Effector memory CD4-positive, alpha-beta T cell (primary cell): ENCODE measurements around the gene UGT2B17.
"Not testable (repeated sequence)": the region's sequence is repeated elsewhere in the genome, so short reads cannot be mapped to it uniquely, and the experiment has no call there.

ENCODE experiments used
- DNase-seq, 3 donors: peaks; one replicate each; pipeline ENCODE4 v3.0.0-alpha.2; 2020
- H3K27ac ChIP-seq: 2 replicates; pipeline ENCODE4 v1.7.0; 2013; ENCODE audit warnings: mild to moderate bottlenecking, low read length, moderate library complexity; ENCODE audit not compliant: insufficient read depth, poor library complexity, severe bottlenecking
- H3K27me3 ChIP-seq: replicated peaks from 2 replicates; pipeline ENCODE4 v1.7.0; 2013; ENCODE audit warnings: mild to moderate bottlenecking, low read length; ENCODE audit not compliant: insufficient read depth, control insufficient read depth, poor library complexity, severe bottlenecking
- H3K36me3 ChIP-seq: 2 replicates; pipeline ENCODE4 v1.7.0; 2013; ENCODE audit warnings: mild to moderate bottlenecking, low read length, moderate library complexity; ENCODE audit not compliant: control insufficient read depth, insufficient read depth
- H3K4me1 ChIP-seq: 2 replicates; pipeline ENCODE4 v1.7.0; 2013; ENCODE audit warnings: low read length, mild to moderate bottlenecking; ENCODE audit not compliant: control insufficient read depth, insufficient read depth, poor library complexity, severe bottlenecking
- H3K4me3 ChIP-seq: 2 replicates; pipeline ENCODE4 v1.7.0; 2013; ENCODE audit warnings: low read length, low read depth, mild to moderate bottlenecking; ENCODE audit not compliant: insufficient read depth, poor library complexity, severe bottlenecking
- H3K9me3 ChIP-seq: 2 replicates; pipeline ENCODE4 v1.7.0; 2013; ENCODE audit warnings: mild to moderate bottlenecking, low read length, moderate library complexity; ENCODE audit not compliant: control insufficient read depth

Gene UGT2B17

GRCh38 chr4:68535974-68536373, 40.1 kb downstream of the UGT2B17 start:
- DNase-seq = no peak
- Histone ChIP-seq H3K36me3 (no peaks in the 10 kb centered on the region), H3K27me3 (no peaks in the 10 kb centered on the region)

DNA sequence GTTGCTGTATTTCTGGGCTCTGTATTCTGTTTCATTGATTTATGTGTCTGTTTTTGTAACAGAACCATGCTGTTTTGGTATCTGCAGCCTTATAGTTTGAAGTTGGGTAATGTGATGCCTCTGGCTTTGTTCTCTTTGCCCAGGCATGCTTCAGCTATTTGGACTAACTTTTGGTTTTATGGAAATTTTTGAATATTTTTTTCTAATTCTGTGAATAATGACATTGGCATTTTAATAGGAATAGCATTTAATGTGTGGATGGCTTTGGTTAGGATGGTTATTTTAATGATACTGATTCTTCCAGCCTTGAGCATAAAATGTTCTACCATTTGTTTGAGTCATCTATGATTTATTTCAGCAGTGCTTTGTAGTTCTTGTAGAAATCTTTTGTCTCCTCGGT, 53.9 kb downstream of the UGT2B17 start:
- not testable (repeated sequence) for DNase-seq, H3K4me1 ChIP-seq, H3K4me3 ChIP-seq, H3K36me3 ChIP-seq, H3K9me3 ChIP-seq, H3K27me3 ChIP-seq, H3K27ac ChIP-seq

More at GRCh38 chr4:68535974-68536373, 40.1 kb downstream of the UGT2B17 start:
- H3K9me3 ChIP-seq = no peaks in the 10 kb centered on the region
- H3K4me1 ChIP-seq = no peaks in the 10 kb centered on the region
- no peak overlapping the region for H3K27ac ChIP-seq
- no peak overlapping the region for H3K4me3 ChIP-seq

DNA sequence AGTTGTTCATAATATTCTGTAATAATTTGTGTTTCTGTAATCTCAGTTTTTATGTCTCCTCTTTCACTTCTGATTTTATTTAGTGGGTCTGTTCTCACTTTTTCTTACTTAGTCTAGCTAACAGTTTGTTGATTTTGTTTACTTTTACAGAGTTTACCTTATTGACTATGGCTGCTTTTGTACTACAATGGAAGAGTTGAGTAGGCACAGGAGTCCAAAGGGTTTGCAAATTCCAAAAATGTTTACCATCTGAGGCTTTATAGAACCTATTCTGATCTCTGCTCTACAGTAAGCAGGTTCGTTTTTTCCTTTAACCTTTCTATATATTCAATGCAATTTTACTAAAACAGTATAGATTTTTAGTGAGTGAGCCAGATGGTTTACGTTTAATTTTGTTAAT, 55.1 kb downstream of the UGT2B17 start:
- Histone ChIP-seq H3K27ac (no peak overlapping the region), H3K27me3 (no peaks in the 10 kb centered on the region), H3K4me1 (no peaks in the 10 kb centered on the region), H3K4me3 (no peak overlapping the region), H3K9me3 (no peaks in the 10 kb centered on the region), H3K36me3 (no peaks in the 10 kb centered on the region)
- DNase-seq = no peak

- no peak for DNase-seq
- Histone ChIP-seq H3K36me3 (no peaks in the 10 kb centered on the region), H3K27me3 (no peaks in the 10 kb centered on the region), H3K27ac (no peak overlapping the region), H3K9me3 (no peaks in the 10 kb centered on the region), H3K4me1 (no peaks in the 10 kb centered on the region), H3K4me3 (no peak overlapping the region)
Measured at GRCh38 chr4:68518889-68519288, 57.2 kb downstream of the UGT2B17 start.

DNA sequence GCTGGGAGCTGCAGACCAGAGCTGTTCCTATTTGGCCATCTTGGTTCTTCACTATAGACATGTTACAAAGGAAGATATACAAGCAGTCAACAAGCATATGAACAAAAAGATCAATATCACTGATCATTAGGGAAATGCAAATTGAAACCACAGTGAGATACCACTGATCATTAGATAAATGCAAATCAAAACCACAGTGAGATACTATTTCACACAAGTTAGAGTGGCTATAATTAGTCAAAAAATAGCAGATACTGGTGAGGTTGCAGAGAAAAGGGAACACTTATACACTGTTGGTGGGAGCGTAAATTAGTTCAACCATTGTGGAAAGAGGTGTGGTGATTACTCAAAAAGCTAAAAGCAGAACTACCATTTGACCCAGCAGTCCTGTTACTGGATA, 70.7 kb downstream of the UGT2B17 start:
- H3K27me3 ChIP-seq = not testable (repeated sequence)

DNA sequence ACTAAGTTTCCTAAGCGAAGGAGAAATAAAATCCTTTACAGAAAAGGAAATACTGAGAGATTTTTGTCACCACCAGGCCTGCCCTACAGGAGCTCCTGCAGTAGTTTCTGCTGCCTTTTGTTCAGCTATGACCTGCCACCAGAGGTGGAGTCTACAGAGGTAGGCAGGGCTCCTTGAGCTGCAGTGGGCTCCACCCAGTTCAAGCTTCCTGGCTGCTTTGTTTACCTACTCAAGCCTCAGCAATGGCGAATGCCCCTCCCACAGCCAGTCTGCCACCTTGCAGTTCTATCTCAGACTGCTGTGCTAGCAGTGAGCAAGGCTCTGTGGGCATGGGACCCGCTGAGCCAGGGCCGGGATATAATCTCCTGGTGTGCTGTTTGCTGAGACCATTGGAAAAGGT, 71.3 kb downstream of the UGT2B17 start:
- not testable (repeated sequence) for H3K4me1 ChIP-seq

More for the DNA sequence above, 70.7 kb downstream of the UGT2B17 start:
- H3K27ac ChIP-seq, H3K4me3 ChIP-seq, DNase-seq, H3K36me3 ChIP-seq, H3K4me1 ChIP-seq, H3K9me3 ChIP-seq: not testable (repeated sequence)

GRCh38 chr4:68503462-68503861, 72.7 kb downstream of the UGT2B17 start:
- not testable (repeated sequence) for H3K9me3 ChIP-seq, H3K36me3 ChIP-seq, H3K27me3 ChIP-seq

More for the DNA sequence above, 71.3 kb downstream of the UGT2B17 start:
- H3K27me3 ChIP-seq, H3K27ac ChIP-seq, H3K4me3 ChIP-seq, H3K36me3 ChIP-seq, H3K9me3 ChIP-seq: not testable (repeated sequence)
- DNase-seq = peak in 1 of 3 donors; percentile 19

DNA sequence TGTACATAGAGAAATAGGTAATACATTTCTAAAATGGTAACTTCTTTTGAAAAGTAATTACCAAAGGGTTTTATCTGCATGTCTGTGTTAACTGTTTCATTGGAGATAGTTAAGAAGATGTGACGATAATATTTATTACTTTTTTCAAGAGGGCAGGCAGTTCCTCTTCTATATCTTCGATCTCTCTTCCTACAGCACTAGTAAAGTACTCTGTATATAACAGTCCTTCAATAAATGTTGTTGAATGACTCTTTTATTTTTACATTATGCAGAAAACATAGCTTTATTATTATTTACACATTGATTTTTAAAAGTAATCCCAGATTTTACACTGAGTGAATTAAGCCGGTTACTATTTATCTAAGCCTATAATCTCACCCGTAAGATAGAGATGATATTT, 77.1 kb downstream of the UGT2B17 start:
- no peak for DNase-seq
- H3K4me3 ChIP-seq = no peak overlapping the region
- no peak overlapping the region for H3K27ac ChIP-seq
- no peaks in the 10 kb centered on the region for H3K9me3 ChIP-seq
- no peaks in the 10 kb centered on the region for H3K36me3 ChIP-seq
- H3K4me1 ChIP-seq = no peaks in the 10 kb centered on the region
- no peaks in the 10 kb centered on the region for H3K27me3 ChIP-seq

More at GRCh38 chr4:68503462-68503861, 72.7 kb downstream of the UGT2B17 start:
- not testable (repeated sequence) for H3K4me3 ChIP-seq, H3K4me1 ChIP-seq, H3K27ac ChIP-seq, DNase-seq

DNA sequence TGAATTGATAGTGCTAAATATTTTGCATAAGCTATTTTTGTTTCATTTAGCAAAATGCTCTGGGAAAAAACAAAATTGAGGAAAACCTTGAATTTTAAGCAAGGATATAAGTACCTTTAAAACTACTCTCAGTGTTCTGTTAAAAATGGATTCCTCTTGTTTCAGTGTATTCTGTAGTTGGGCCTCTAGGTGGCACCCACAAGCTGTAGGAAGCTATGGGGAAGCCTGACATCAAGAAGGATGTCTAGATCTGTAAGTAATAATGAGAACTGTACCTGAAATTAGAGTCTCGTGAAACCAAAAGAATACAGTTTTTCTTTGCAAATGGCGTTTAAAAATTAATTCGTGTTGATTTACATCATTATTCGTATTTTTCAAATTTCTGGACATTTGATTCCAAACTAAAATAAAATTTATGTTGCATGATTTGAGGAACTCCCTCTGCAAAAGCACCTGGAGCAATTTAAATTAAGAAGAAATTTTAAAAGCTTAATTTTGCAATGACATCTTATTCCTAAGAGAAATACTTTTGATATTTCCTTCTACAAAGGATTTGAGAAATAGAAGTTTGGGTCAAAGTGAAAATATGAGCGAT, 77.6 kb downstream of the UGT2B17 start:
- Histone ChIP-seq H3K27me3 (no peaks in the 10 kb centered on the region), H3K36me3 (no peaks in the 10 kb centered on the region), H3K9me3 (no peaks in the 10 kb centered on the region), H3K27ac (no peak overlapping the region), H3K4me1 (no peaks in the 10 kb centered on the region), H3K4me3 (no peak overlapping the region)
- DNase-seq = peak in 2 of 3 donors; percentile 4 to 39

GRCh38 chr4:68494688-68495087, 81.4 kb downstream of the UGT2B17 start:
- Histone ChIP-seq H3K27ac (no peak overlapping the region), H3K27me3 (no peaks in the 10 kb centered on the region), H3K36me3 (no peaks in the 10 kb centered on the region), H3K4me1 (no peaks in the 10 kb centered on the region), H3K9me3 (no peaks in the 10 kb centered on the region), H3K4me3 (no peak overlapping the region)
- no peak for DNase-seq
